HG02798 (cell line): ENCODE measurements around the gene GRIP2.

Source experiments
- ATAC-seq: cut with Tn5 transposase; IDR thresholded peaks from one replicate; pipeline ENCODE4 v1.9.1; 2021; ENCODE audit warnings: mild to moderate bottlenecking; ENCODE audit not compliant: unreplicated experiment, poor library complexity

The GRIP2 gene

GRCh38 chr3:14458434-14459275 is 81.5 kb downstream of the GRIP2 start:
- no peak for ATAC-seq

GRCh38 chr3:14457999-14458398 is 82.1 kb downstream of the GRIP2 start:
- ATAC-seq, result no peak

GRCh38 chr3:14457481-14457880 is 82.7 kb downstream of the GRIP2 start:
- ATAC-seq, result no peak

GRCh38 chr3:14456794-14457193 is 83.3 kb downstream of the GRIP2 start:
- no peak for ATAC-seq

- ATAC-seq, result no peak
Measured at GRCh38 chr3:14455571-14456317, 84.4 kb downstream of the GRIP2 start.

DNA sequence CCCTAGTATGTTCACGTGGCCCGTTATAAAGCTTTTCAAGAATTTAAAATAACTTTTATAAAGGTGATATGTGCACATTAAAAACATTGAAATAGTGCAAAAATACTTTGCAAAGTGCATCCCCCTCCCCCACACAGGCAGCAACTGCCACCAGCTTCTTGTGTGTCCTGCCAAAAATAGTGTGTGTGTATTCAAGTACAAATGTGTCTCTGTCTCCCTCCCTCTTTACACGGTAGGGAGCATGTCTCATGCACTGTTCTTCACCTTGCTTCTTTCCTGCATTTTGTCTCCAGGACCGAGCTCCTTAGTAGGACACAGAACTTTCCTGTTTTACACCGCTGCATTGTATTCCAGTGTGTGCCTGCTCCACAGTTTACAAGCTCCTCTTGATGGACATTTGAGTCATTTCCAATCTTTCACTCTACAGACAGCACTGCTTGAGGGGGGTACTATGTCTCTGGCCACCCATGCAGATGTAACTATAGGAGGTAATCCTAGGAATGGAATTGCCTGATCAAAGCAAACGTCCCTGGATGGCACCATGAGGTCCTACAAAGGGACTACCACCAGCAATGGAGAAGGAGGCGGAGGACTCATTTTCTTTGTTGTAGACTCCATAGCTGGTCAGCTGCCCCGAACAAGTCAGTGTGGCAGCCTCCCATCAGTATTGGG is 85.4 kb downstream of the GRIP2 start:
- ATAC-seq, result no peak

- no peak for ATAC-seq
Measured at GRCh38 chr3:14453876-14454638, 86.1 kb downstream of the GRIP2 start.

DNA sequence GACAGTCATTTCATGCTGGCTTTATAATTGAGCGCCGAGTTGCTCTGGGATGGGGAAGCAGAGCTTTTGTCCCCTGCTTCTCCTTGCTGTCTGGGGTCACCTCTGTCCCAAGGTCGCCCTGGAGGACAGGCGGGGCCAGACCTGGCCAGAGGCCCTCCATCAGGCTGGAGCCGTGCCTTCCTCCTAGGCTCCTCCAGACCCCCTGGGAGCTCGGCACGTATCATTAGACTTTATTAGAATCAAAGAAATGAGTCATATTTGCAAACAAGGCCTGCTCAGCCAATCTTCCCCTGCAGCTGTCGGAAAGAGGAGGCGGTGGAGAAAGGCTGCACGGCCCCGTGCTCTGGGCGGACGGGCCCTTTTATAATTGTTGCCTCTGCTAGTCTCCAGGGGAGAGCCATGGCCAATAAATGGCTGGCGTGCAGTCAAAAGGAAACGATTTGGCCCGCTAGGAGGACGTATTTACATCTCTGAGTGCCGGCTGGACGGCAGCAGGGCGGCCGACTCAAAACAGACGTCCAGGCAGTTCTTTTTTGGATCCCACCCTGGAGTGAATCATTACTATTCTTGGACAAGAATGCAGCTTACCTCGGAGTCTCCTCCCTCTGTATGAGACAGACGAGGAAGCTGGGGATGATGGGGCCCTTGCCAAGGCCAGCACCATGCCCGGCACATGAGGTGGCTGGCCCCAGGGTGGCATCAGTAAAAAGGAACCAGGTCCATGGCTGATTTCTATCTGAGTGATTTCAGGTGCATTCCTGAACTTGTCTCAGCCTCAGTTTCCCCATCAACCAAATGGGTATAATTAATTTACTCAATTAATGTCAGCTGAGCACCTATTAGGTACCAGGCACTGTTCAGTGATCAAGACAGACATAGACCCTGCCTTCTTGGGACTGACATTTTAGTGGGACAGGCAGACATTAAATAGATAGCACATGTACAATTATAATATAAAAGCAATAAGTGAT is 87.1 kb downstream of the GRIP2 start:
- no peak for ATAC-seq

GRCh38 chr3:14451844-14452739 is 88.0 kb downstream of the GRIP2 start:
- no peak for ATAC-seq

- no peak for ATAC-seq
Measured at GRCh38 chr3:14450922-14451606, 89.1 kb downstream of the GRIP2 start.

DNA sequence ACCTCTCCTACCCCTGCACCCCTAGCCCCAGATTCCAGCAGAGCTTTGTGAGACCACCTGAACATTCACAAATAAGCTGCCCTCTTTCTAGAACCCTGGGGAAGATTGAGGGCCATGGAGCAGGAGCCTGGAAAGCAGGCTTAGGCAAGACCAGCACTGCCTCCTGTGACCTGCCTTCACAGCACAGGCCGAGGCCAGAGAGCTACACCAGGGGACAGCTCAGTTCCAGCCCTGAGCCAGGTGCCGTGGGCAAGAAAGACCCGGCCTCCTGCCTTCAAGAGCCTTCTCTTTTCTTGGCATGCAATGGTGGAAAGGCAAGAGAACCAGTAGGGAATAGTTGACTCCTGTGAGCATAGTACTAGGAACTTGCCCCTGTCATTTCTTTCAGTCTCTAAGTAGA is 89.6 kb downstream of the GRIP2 start:
- no peak for ATAC-seq

- no peak for ATAC-seq
Measured at GRCh38 chr3:14448756-14449727, 91.1 kb downstream of the GRIP2 start.

GRCh38 chr3:14448063-14448462 is 92.1 kb downstream of the GRIP2 start:
- ATAC-seq, result no peak

DNA sequence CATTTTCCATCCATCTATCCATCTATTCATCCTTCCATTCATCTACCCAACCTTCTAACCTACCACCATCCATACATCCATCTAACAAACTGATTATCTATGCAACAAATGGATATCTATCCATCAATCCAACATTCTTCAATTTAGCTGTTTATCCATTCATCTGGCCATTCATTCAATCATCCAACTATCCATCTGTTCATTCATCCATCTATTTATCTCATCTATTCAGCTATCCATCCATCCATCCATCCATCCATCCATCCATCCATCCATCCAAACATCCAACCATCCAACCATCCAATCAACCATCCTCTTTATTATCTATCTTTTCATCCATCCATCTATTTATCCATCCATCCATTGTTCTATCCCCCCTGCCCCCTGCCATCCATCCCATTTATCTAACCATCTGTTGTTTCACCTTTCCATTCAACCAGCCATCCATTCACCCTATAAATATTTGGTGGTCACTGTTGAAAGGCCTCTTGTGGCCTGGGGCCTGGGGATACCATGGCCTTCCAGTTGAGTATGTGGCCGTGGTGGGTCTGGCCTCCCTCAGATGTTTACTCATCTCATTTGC is 93.1 kb downstream of the GRIP2 start:
- no peak for ATAC-seq

DNA sequence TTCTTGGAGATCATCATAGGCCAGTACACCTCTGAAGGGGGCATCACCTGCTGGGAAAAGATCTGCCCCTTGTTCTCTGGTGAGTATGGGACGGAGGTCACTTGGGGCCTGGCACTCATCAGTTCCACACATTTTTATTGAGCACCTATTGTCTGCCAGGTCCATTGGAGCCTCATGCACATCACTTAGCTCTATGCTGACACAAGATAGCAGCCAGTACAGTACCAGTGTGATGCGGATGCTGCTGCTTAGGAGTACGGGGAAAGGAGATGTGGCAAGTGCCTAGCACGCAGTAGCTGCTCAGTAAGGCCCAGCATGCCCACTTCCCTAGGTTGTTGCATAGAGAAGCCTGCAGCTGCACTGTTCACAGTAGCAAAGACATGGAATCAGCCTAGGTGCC is 94.4 kb downstream of the GRIP2 start:
- no peak for ATAC-seq

DNA sequence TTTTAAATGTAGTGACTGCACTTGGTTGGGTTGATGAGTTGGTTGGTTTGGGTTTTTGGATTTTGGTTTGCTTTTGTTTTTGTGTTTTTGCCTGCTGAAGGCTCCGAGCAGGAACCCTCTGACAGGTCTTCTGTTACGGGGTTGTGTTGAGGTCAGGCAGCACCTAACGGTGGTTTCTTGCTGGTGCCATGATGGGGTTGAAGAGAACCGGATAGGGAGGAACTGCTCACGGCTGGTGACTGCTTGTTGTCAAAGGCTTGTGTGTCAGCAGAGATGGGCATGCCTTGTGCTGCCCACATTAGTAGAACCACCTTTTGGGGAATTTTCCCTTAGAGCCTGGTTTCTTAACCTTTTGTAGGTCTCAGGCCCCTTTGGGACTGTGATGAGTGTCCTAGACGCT is 95.8 kb downstream of the GRIP2 start:
- no peak for ATAC-seq
